Mesothelial cell of epicardium (in vitro differentiated cells): ENCODE results near the gene CIAO1. TPM values are rescaled to one million over a fixed set of nuclear protein-coding genes. Genes with fewer than 3 reads are reported as not detected.
"Not testable (repeated sequence)": the region's sequence is repeated elsewhere in the genome, so short reads cannot be mapped to it uniquely, and the experiment has no call there.

ENCODE experiments used
- DNase-seq, 2 experiments: peaks; one replicate each; pipeline ENCODE4 v3.0.0; 2021; ENCODE audit warnings: low spot score in 2 of 2; ENCODE audit not compliant: unreplicated experiment in 2 of 2
- H3K27ac Mint-ChIP-seq: 2 replicates; pipeline ENCODE4 v1.8.0; 2021; ENCODE audit warnings: mixed read lengths
- H3K27me3 Mint-ChIP-seq: 2 replicates; pipeline ENCODE4 v1.8.0; 2021; ENCODE audit warnings: low read depth, mixed read lengths
- H3K36me3 Mint-ChIP-seq: 2 replicates; pipeline ENCODE4 v1.8.0; 2021; ENCODE audit warnings: mixed read lengths
- H3K4me1 Mint-ChIP-seq: 2 replicates; pipeline ENCODE4 v1.8.0; 2021; ENCODE audit warnings: mixed read lengths
- H3K4me3 Mint-ChIP-seq: 2 replicates; pipeline ENCODE4 v1.8.0; 2021; ENCODE audit warnings: mild to moderate bottlenecking, moderate library complexity, mixed read lengths
- H3K9me3 Mint-ChIP-seq: 2 replicates; pipeline ENCODE4 v1.8.0; 2021; ENCODE audit warnings: mixed read lengths
- CTCF ChIP-seq: fragments of 200-600 bp; sonication (generic); IDR thresholded peaks from one replicate; pipeline ENCODE4 v1.5.0; 2021; ENCODE audit warnings: antibody characterized with exemption; ENCODE audit not compliant: unreplicated experiment
- total RNA-seq: library from RNA; stranded (reverse); gene quantifications from 3 replicates; pipeline ENCODE4 v1.2.1, GENCODE V29; 2021

The CIAO1 gene
- total RNA-seq, 1 donor from 2014 or later: 74.2 TPM

- TF ChIP-seq CTCF: no peak
- DNase-seq: no peak
- no peaks in the 10 kb centered on the region for H3K4me1 Mint-ChIP-seq
- H3K27me3 Mint-ChIP-seq: no peaks in the 10 kb centered on the region
- no peaks in the 10 kb centered on the region for H3K9me3 Mint-ChIP-seq
- no peak overlapping the region for H3K27ac Mint-ChIP-seq
- no peak overlapping the region for H3K4me3 Mint-ChIP-seq
- peaks cover 45% of the 10 kb centered on the region for H3K36me3 Mint-ChIP-seq
Measured at GRCh38 chr2:96273763-96274162, 7.7 kb downstream of the CIAO1 start.

- H3K27ac Mint-ChIP-seq: peak overlapping the region; percentile 64
- no peak for DNase-seq
- peaks cover 49% of the 10 kb centered on the region for H3K36me3 Mint-ChIP-seq
- H3K9me3 Mint-ChIP-seq: no peaks in the 10 kb centered on the region
- H3K4me3 Mint-ChIP-seq: no peak overlapping the region
- H3K4me1 Mint-ChIP-seq: no peaks in the 10 kb centered on the region
- H3K27me3 Mint-ChIP-seq: no peaks in the 10 kb centered on the region
- no peak for TF ChIP-seq CTCF
Measured at GRCh38 chr2:96274355-96275056, 8.5 kb downstream of the CIAO1 start.

- no peak for TF ChIP-seq CTCF
- Mint-ChIP-seq H3K9me3 (no peaks in the 10 kb centered on the region), H3K27ac (no peak overlapping the region), H3K27me3 (no peaks in the 10 kb centered on the region), H3K36me3 (peaks cover 59% of the 10 kb centered on the region), H3K4me3 (no peak overlapping the region), H3K4me1 (no peaks in the 10 kb centered on the region)
- DNase-seq: no peak
Measured at GRCh38 chr2:96276787-96277499, 10.9 kb downstream of the CIAO1 start.

- H3K36me3 Mint-ChIP-seq: peaks cover 56% of the 10 kb centered on the region
- DNase-seq: no peak
- H3K4me3 Mint-ChIP-seq: no peak overlapping the region
Measured at GRCh38 chr2:96287273-96287856, 21.3 kb downstream of the CIAO1 start.

GRCh38 chr2:96291751-96292150 is 25.7 kb downstream of the CIAO1 start:
- Mint-ChIP-seq H3K27me3 (no peaks in the 10 kb centered on the region), H3K27ac (no peak overlapping the region), H3K4me1 (no peaks in the 10 kb centered on the region), H3K4me3 (no peak overlapping the region), H3K9me3 (no peaks in the 10 kb centered on the region), H3K36me3 (peaks cover 67% of the 10 kb centered on the region)
- no peak for TF ChIP-seq CTCF
- no peak for DNase-seq

More at GRCh38 chr2:96287273-96287856, 21.3 kb downstream of the CIAO1 start:
- Mint-ChIP-seq H3K9me3 (no peaks in the 10 kb centered on the region), H3K27me3 (no peaks in the 10 kb centered on the region), H3K4me1 (no peaks in the 10 kb centered on the region), H3K27ac (no peak overlapping the region)
- TF ChIP-seq CTCF: no peak

GRCh38 chr2:96294271-96294670 is 28.2 kb downstream of the CIAO1 start:
- not testable (repeated sequence) for H3K27ac Mint-ChIP-seq, H3K27me3 Mint-ChIP-seq, DNase-seq, H3K4me1 Mint-ChIP-seq, H3K9me3 Mint-ChIP-seq, H3K4me3 Mint-ChIP-seq
- peaks cover 73% of the 10 kb centered on the region for H3K36me3 Mint-ChIP-seq
